ENCODE measurements around the gene COPZ1.

DNA sequence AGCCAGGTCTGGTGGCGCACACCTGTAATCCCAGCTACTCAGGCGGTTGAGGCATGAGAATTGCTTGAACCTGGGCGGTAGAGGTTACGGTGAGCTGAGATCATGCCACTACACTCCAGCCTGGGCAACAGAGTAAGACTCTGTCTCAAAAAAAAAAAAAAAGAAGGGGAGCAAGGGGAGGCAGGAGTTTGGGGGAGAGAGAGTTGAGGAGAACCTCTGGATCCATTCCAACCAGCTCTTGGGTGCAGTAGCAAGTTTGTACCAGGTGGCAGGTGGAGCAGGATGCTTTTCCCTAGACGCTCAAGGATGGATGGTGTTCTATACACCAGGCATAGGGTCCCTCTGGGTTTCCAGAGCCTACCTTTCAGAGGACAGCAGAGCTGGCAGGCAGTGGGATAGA, 26.0 kb upstream of the COPZ1 start:
- TF ChIP-seq CTCF (IDR thresholded peaks at IDR 0.05) (no peak), POLR2AphosphoS5 (IDR thresholded peaks at IDR 0.05) (no peak), EP300 (IDR thresholded peaks at IDR 0.05) (no peak)

Data from stomach (tissue), 4 donors.